GM19324 (cell line): ENCODE measurements around the gene CCM2L.
"Not testable (repeated sequence)": the region's sequence is repeated elsewhere in the genome, so short reads cannot be mapped to it uniquely, and the experiment has no call there.

Experiments used
- ATAC-seq: cut with Tn5 transposase; IDR thresholded peaks from one replicate; pipeline ENCODE4 v1.9.1; 2021; ENCODE audit warnings: mild to moderate bottlenecking, moderate library complexity; ENCODE audit not compliant: unreplicated experiment, low FRiP score

CCM2L gene

GRCh38 chr20:32027643-32028042 is 17.4 kb downstream of the CCM2L start:
- ATAC-seq = no peak

GRCh38 chr20:32028647-32029372 is 18.6 kb downstream of the CCM2L start:
- ATAC-seq = no peak

GRCh38 chr20:32029561-32029960 is 19.3 kb downstream of the CCM2L start:
- ATAC-seq = no peak

- no peak for ATAC-seq
Measured at GRCh38 chr20:32031007-32031958, 21.0 kb downstream of the CCM2L start.

GRCh38 chr20:32033316-32033715 is 23.1 kb downstream of the CCM2L start:
- ATAC-seq = no peak

GRCh38 chr20:32033721-32034120 is 23.5 kb downstream of the CCM2L start:
- not testable (repeated sequence) for ATAC-seq

- ATAC-seq = no peak
Measured at GRCh38 chr20:32034581-32035425, 24.6 kb downstream of the CCM2L start.

GRCh38 chr20:32035426-32035779 is 25.2 kb downstream of the CCM2L start:
- no peak for ATAC-seq

GRCh38 chr20:32036252-32036651 is 26.0 kb downstream of the CCM2L start:
- no peak for ATAC-seq

- ATAC-seq = no peak
Measured at GRCh38 chr20:32036716-32037485, 26.7 kb downstream of the CCM2L start.

GRCh38 chr20:32037929-32038328 is 27.7 kb downstream of the CCM2L start:
- ATAC-seq = no peak

- peak; percentile 54 for ATAC-seq
Measured at GRCh38 chr20:32040142-32040953, 30.1 kb downstream of the CCM2L start.

- no peak for ATAC-seq
Measured at GRCh38 chr20:32045999-32046398, 35.8 kb downstream of the CCM2L start.

- no peak for ATAC-seq
Measured at GRCh38 chr20:32050324-32050841, 40.1 kb downstream of the CCM2L start.

GRCh38 chr20:32050851-32051556 is 40.8 kb downstream of the CCM2L start:
- ATAC-seq = no peak

- no peak for ATAC-seq
Measured at GRCh38 chr20:32051720-32052089, 41.5 kb downstream of the CCM2L start.

GRCh38 chr20:32052090-32052777 is 42.0 kb downstream of the CCM2L start, which contains the start of gene HCK:
HCK (plus strand) TSS chr20:32052242.
- ATAC-seq = no peak
